GM19099 (cell line): ENCODE data around the gene MAP3K5.

Experiments used
- POLR2A ChIP-seq: IDR thresholded peaks from 3 replicates; pipeline ENCODE4 v1.6.1; 2011; ENCODE audit warnings: low read depth; ENCODE audit not compliant: insufficient read length; ENCODE audit errors: extremely low read depth

The MAP3K5 gene

DNA sequence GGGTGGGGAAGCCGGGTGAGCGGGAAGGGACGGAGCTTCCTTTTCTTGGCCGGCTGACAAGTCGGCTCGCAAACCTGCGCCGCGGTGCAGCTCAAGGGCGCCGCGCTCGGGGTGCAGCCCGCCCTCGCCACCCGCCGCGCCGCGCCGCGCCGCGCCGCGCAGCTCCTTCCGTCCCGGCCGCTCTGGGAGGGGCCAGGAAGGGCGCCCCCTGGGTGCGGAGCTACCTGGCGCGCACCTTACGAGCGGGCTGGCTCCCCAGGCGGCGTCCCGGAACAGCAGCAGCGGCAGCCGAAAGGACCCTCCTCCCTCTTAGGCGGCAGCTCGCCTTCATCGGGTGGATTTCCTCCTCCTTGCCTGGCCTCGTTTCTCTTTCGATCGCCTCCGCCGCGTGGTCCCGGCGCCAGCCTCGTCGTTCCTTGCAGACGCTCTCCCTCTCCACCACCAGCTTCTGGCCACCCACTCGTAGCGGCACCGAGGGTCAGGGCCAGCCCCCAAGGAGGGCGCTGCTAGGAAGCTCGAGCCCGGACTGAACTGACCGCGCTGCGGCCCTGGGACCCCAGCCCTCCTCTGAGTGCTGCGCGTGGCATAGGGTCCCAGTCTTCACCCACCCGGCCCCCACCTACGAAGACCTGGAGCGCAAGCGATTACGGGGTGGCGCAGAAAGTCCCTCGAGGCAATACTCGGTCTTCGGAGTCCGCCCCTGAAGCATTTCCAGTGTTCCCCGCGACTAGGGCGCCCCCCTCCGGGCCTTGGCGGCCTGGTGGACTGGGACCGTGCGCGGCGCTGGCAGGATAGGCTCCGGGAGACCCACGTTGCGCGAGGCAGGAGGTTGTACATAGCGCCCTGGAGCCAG, at the start of gene MAP3K5:
Gene MAP3K5 (minus strand): TSS at position 68 of the 853 bp plus-strand sequence. CDS start 320 bp downstream, outside the sequence.
- TF ChIP-seq POLR2A: peak; percentile 57

- TF ChIP-seq POLR2A: no peak
Observed at GRCh38 chr6:136840276-136841001, 48.2 kb upstream of the MAP3K5 start.

GRCh38 chr6:136831873-136832562, 39.7 kb upstream of the MAP3K5 start:
- no peak for TF ChIP-seq POLR2A

DNA sequence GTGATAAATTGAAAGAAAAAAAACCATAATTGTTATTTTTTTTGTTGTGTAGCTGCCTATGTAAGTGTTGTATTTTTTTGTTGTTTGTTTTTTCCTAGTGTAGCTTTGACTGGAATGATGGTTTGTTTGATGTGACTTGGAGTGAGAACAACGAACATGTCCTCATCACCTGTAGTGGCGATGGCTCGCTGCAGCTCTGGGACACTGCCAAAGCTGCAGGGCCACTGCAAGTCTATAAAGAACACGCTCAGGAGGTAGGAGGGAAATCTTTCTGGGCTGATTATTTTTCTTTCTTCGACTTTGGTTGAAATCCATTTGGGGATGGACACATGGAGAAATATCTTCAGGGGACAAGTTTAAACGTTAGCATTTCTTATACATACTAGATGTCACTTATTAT, 33.9 kb upstream of the MAP3K5 start:
- no peak for TF ChIP-seq POLR2A

DNA sequence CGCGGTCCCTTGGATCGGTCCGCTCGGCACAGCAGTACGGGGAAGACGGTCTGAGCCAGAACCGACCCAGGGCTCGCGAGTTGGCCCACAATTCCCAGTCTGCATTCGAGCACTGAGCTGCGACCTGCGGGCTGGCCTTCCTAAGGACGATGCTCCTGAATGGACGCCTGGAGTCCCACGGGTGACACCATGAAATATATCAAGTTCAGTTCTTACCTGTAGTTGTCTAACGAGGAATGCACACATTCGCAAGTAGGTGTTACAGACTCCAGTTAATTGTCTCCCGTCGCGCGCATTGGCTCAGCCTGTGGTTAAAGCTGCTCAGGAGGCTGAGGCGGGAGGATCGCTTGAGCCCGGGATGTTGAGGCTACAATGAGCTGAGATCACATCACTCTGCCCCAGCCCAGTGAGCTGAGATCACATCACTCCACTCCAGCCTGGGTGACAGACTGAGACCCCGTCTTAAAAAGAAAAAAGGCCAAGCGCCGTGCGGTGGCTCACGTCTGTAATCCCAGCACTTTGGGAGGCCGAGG, 30.9 kb upstream of the MAP3K5 start:
- TF ChIP-seq POLR2A: no peak

- TF ChIP-seq POLR2A: peak; percentile 88
Observed at GRCh38 chr6:136822376-136823127, 30.3 kb upstream of the MAP3K5 start, which contains the start of gene PEX7. PEX7 (plus strand) TSS chr6:136822592; CDS start chr6:136822666, 74 bp downstream.

DNA sequence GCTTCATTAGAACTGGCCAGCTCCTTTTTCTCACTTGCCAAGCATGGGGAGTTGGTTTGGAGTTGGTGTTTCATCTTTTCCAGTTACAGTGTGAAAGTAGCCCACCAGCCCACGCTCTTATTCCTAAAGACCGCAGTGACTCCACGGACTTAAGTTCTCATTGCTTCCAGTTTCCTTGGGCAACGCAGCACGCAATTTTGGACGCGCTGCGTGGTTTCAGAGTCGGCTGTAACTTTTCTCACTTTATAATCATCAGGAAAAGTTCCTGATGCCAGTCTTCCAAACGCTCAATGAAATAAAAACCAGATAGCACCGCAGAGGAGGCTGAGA, 29.7 kb upstream of the MAP3K5 start:
- no peak for TF ChIP-seq POLR2A

DNA sequence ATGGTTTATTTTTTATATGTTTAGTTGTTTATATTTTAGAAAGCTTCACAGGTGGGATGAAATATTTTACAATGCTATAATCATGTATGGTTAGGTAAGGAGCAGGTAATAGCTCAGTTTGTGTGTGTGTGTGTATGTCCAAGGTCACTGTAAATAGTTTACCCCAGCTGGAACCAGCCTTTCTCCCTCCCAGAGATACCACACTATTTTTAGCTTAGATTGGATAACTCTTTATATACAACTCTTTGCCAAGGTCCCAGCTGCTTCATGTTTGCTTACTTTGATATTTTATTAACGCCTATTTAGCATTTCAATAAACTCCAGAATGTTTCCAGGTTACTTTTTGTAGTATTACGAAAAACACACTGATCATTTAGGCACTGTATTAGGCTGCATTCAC, 28.3 kb upstream of the MAP3K5 start:
- no peak for TF ChIP-seq POLR2A

DNA sequence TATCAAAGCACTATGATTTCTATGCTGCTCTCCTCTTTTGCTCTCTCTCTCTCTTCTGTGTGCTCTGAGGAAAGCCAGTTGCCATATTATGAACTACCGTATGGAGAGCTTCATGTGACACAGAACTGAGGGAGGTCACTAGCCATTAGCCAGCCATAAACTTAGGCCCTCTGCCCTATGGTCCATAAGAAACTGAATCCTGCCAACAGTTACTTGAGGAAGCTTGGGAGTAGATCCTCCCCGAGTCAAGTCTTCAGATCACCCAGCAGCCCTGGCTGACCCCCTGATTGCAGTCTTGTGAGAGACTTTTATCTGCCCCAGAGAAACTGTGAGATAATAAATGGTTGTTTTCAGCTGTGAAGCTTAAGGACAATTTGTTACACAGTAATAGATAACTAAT, 24.4 kb upstream of the MAP3K5 start:
- no peak for TF ChIP-seq POLR2A

DNA sequence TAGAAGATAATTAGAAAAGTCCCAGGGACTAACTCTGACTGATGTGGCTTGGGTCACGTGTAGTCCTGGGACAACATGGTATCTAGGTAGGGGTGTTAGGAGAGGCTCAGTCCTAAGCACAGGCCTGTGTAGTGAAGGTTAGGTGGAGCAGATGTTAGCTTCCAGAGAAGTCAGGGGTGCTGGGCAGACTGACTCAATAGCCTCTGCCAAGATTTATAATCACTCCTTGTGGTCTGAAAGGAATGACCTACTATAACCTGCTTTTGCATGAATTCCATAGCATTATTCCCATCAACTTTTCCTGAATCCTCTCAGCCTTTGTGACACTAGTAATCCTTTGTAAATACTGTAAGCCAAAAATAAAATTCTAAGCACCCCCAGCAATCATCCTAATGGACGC, 19.9 kb upstream of the MAP3K5 start:
- no peak for TF ChIP-seq POLR2A

GRCh38 chr6:136811272-136811671, 19.0 kb upstream of the MAP3K5 start:
- no peak for TF ChIP-seq POLR2A

- no peak for TF ChIP-seq POLR2A
Observed at GRCh38 chr6:136809091-136809860, 17.0 kb upstream of the MAP3K5 start.

GRCh38 chr6:136803608-136804007, 11.3 kb upstream of the MAP3K5 start:
- no peak for TF ChIP-seq POLR2A

GRCh38 chr6:136801581-136801980, 9.3 kb upstream of the MAP3K5 start:
- TF ChIP-seq POLR2A: no peak

DNA sequence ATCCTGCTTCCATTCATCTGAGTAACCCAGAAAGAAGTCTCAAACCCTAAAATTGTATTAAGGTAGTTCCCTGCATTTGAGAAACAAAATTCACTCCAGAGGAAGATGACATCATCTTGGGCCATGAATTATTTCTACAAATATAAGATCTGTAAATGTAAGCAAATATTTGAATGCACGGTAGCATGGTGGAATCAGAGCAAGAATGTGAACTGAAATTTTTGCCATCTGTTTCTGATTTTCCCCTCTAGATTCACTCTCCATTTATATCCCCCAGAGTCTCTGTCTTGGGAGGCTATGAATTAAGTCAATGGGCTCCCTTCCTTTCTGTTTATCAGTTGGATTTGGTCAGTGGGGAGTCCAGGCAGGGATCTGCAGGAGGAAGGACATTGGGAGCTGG, 5.8 kb upstream of the MAP3K5 start:
- TF ChIP-seq POLR2A: no peak

- TF ChIP-seq POLR2A: no peak
Observed at GRCh38 chr6:136795996-136796395, 3.7 kb upstream of the MAP3K5 start.
